ENCODE results near the gene ESPN.
"Not testable (repeated sequence)": the region's sequence is repeated elsewhere in the genome, so short reads cannot be mapped to it uniquely, and the experiment has no call there.

The ESPN gene

GRCh38 chr1:6485168-6486101, 60.9 kb downstream of the ESPN start:
- DNase-seq, result no peak

GRCh38 chr1:6486433-6487011, 61.9 kb downstream of the ESPN start:
- DNase-seq, result peak; percentile 33 to 69

- no peak for DNase-seq
Measured at GRCh38 chr1:6487804-6488484, 63.4 kb downstream of the ESPN start.

GRCh38 chr1:6488602-6489382, 64.2 kb downstream of the ESPN start:
- no peak for DNase-seq

GRCh38 chr1:6489383-6489765, 64.8 kb downstream of the ESPN start:
- DNase-seq, result no peak

- peak in 1 of 2 experiments; percentile 51 for DNase-seq
Measured at GRCh38 chr1:6489799-6490180, 65.2 kb downstream of the ESPN start.

- peak in 1 of 2 experiments; percentile 36 for DNase-seq
Measured at GRCh38 chr1:6490181-6491080, 65.9 kb downstream of the ESPN start.

GRCh38 chr1:6491081-6491449, 66.5 kb downstream of the ESPN start:
- DNase-seq, result peak in 1 of 2 experiments; percentile 38

- peak; percentile 86 for DNase-seq
Measured at GRCh38 chr1:6491480-6491962, 66.9 kb downstream of the ESPN start, which contains the start of gene PLEKHG5. PLEKHG5 (minus strand) TSS chr1:6491667; CDS start chr1:6477571, 14,096 bp downstream.

- DNase-seq, result no peak
Measured at GRCh38 chr1:6491966-6492365, 67.4 kb downstream of the ESPN start.

- not testable (repeated sequence) for DNase-seq
Measured at GRCh38 chr1:6493834-6494223, 69.3 kb downstream of the ESPN start.

- DNase-seq, result no peak
Measured at GRCh38 chr1:6494627-6495026, 70.1 kb downstream of the ESPN start.

- DNase-seq, result no peak
Measured at GRCh38 chr1:6495041-6495441, 70.5 kb downstream of the ESPN start.

GRCh38 chr1:6495540-6496364, 71.2 kb downstream of the ESPN start:
- DNase-seq, result no peak

- no peak for DNase-seq
Measured at GRCh38 chr1:6496365-6496721, 71.8 kb downstream of the ESPN start.

- DNase-seq, result no peak
Measured at GRCh38 chr1:6496890-6497214, 72.3 kb downstream of the ESPN start.

- peak in 1 of 2 experiments; percentile 56 for DNase-seq
Measured at GRCh38 chr1:6497215-6497866, 72.8 kb downstream of the ESPN start.

GRCh38 chr1:6497867-6498575, 73.4 kb downstream of the ESPN start:
- no peak for DNase-seq

GRCh38 chr1:6498576-6499111, 74.1 kb downstream of the ESPN start:
- no peak for DNase-seq
